ENCODE data around the gene CBX2.

Gene CBX2

GRCh38 chr17:79835953-79836509, 58.1 kb downstream of the CBX2 start:
- Histone ChIP-seq H3K36me3 (peaks cover 42% of the 10 kb centered on the region), H3K4me1 (ENCODE audit: control insufficient read depth in 1 of 2, insufficient read depth in 1 of 2, low read depth in 1 of 2, low read length in 1 of 2) (peaks cover 49 to 59% of the 10 kb centered on the region in 2 experiments), H3K27ac (peak overlapping the region; percentile 95), H3K4me3 (ENCODE audit: low read depth in 1 of 2, low read length in 1 of 2) (peak overlapping the region; percentile 87 to 99), H3K9me3 (no peaks in the 10 kb centered on the region), H3K27me3 (peaks cover 35% of the 10 kb centered on the region)
- TF ChIP-seq CTCF (IDR thresholded peaks at IDR 0.05): no peak

- H3K27ac ChIP-seq: peak overlapping the region; percentile 95
- peaks cover 42% of the 10 kb centered on the region for H3K36me3 ChIP-seq
- H3K4me3 ChIP-seq (ENCODE audit: low read depth in 1 of 2, low read length in 1 of 2): peak overlapping the region; percentile 87 to 99
- H3K9me3 ChIP-seq: no peaks in the 10 kb centered on the region
- peaks cover 35% of the 10 kb centered on the region for H3K27me3 ChIP-seq
- TF ChIP-seq CTCF (IDR thresholded peaks at IDR 0.05): no peak
- H3K4me1 ChIP-seq (ENCODE audit: control insufficient read depth in 1 of 2, insufficient read depth in 1 of 2, low read depth in 1 of 2, low read length in 1 of 2): peaks cover 54 to 62% of the 10 kb centered on the region in 2 experiments
These were observed 58.6 kb downstream of the CBX2 start for GRCh38 chr17:79836510-79836971.

DNA sequence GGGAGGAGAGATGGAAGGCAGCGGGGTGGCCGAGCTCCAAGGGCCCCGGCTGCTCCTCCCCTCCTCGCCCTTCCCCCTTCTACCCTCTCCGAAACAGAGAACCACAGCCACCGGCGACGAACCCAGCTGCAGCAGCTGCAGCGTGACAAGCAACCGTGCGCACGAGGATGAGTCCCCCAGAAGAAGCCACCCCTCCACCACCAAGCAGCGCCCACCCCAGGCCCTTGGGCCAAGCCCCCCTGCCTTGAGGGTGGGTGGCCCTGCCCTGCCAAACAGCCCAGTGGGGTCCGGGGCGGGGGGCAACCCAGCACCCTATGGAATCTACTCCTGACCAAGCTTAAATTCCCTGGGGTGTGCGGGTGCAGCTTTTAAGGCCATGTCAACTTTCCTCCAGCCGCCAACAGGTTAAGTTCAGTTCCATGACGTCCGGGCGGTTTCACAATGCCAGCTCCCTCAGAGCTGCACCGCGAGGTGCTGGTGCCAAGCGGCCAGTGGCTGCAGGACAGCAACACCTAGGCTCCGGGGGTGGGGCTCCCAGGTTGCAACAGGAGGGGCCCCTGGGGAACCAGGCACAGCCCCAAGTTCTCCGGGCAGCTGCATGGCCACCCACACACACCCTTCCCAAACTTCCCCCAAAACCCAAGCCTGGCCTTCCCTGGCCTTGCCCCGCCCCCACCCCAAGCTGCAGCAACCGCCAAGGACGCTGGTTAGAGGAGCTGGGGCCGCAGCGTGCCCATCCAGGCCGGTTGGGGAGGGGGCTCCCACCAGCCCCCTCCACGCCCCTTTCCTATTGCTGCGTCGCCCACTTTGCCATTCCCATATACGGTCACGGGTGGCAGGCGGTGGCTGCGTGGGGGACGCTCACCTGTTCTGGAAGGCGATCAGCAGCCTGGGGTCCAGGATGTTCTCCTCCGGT, 59.3 kb downstream of the CBX2 start:
- Histone ChIP-seq H3K27me3 (peaks cover 35% of the 10 kb centered on the region), H3K4me3 (ENCODE audit: low read depth in 1 of 2, low read length in 1 of 2) (peak overlapping the region; percentile 87 to 99), H3K36me3 (peaks cover 42% of the 10 kb centered on the region), H3K9me3 (no peaks in the 10 kb centered on the region), H3K4me1 (ENCODE audit: control insufficient read depth in 1 of 2, insufficient read depth in 1 of 2, low read depth in 1 of 2, low read length in 1 of 2) (peaks cover 61 to 62% of the 10 kb centered on the region in 2 experiments), H3K27ac (peak overlapping the region; percentile 95)
- TF ChIP-seq CTCF (IDR thresholded peaks at IDR 0.05): peak; percentile 68
